Measurements from ENCODE around the gene PCP2. TPM values are rescaled to one million over a fixed set of nuclear protein-coding genes. Genes with fewer than 3 reads are reported as not detected.
A peak's percentile ranks its signal among the peaks of the same experiment; 100 is the strongest.

Gene PCP2
- total and polyA plus RNA-seq, 2 of the 13 experiments (the other 11 are each of a cell fraction or from before 2014, with no cell fraction given), result 0.62 TPM; not detected in 1

- TF ChIP-seq ZXDC (CRISPR knock-in tag; IDR thresholded peaks at IDR 0.05), result 0 out of 2 replicates have a peak, but pooled peaks have one; percentile 37
- TF ChIP-seq POLR2AphosphoS5 (IDR thresholded peaks at IDR 0.05; ENCODE audit: low read depth, low read length), result peak; percentile 77
- TF ChIP-seq ISX (CRISPR knock-in tag; conservative IDR thresholded peaks at IDR 0.05), result no peak
- TF ChIP-seq ZNF678 (CRISPR knock-in tag; IDR thresholded peaks at IDR 0.05), result no peak
- TF ChIP-seq RNF219 (CRISPR knock-in tag; IDR thresholded peaks at IDR 0.05), result no peak
- 0 out of 2 replicates have a peak, but pooled peaks have one; percentile 65 for TF ChIP-seq SALL2 (CRISPR knock-in tag; IDR thresholded peaks at IDR 0.05)
- no peak for TF ChIP-seq ZHX2 (IDR thresholded peaks at IDR 0.05; ENCODE audit: low read depth)
- no peak for TF ChIP-seq ZHX2 (CRISPR knock-in tag; IDR thresholded peaks at IDR 0.05; ENCODE audit: borderline replicate concordance)
- TF ChIP-seq STAT6 (CRISPR knock-in tag; IDR thresholded peaks at IDR 0.05; ENCODE audit: borderline replicate concordance), result no peak
- peak; percentile 5; the same call in 1 of the 2 replicates for TF ChIP-seq ZBTB20 (CRISPR knock-in tag; IDR thresholded peaks at IDR 0.05; ENCODE audit: borderline replicate concordance, low read depth)
- TF ChIP-seq ZBTB14 (CRISPR knock-in tag; IDR thresholded peaks at IDR 0.05), result no peak
- no peak for TF ChIP-seq ZNF136 (CRISPR knock-in tag; IDR thresholded peaks at IDR 0.05; ENCODE audit: low read depth)
Observed at GRCh38 chr19:7636691-7637373, 3.3 kb upstream of the PCP2 start, which contains the start of gene STXBP2 (continued).
